WTC11 (cell line): ENCODE results near the gene LCN12. TPM values are rescaled to one million over a fixed set of nuclear protein-coding genes. Genes with fewer than 3 reads are reported as not detected.

Experiments
- ATAC-seq: fragments of 200-7000 bp; cut with Tn5 transposase; 2 replicates; pipeline ENCODE4 v1.10.0; 2021; ENCODE audit warnings: mild to moderate bottlenecking, moderate library complexity
- CTCF ChIA-PET: fragments of 300-600 bp; sonication (Branson Sonifier 250); formaldehyde crosslinking; loops from one replicate; lab custom pipeline; 2021; ENCODE audit warnings: antibody characterized with exemption; lab: Charles Lee
- POLR2A ChIA-PET: fragments of 350-600 bp; sonication (Branson Sonifier 250); formaldehyde crosslinking; loops from one replicate; lab custom pipeline; 2021; ENCODE audit warnings: antibody characterized with exemption; lab: Charles Lee
- DNase-seq: peaks from one replicate; pipeline ENCODE4 v3.0.0; 2021; ENCODE audit warnings: low spot score
- H3K27ac Mint-ChIP-seq: 2 replicates; pipeline ENCODE4 v1.8.0; 2021; ENCODE audit warnings: mixed read lengths
- H3K27me3 Mint-ChIP-seq: 2 replicates; pipeline ENCODE4 v1.8.0; 2021; ENCODE audit warnings: low read depth, mild to moderate bottlenecking, moderate library complexity, mixed read lengths
- H3K36me3 Mint-ChIP-seq: 2 replicates; pipeline ENCODE4 v1.8.0; 2021; ENCODE audit warnings: mixed read lengths
- H3K4me1 Mint-ChIP-seq: 2 replicates; pipeline ENCODE4 v1.8.0; 2022; ENCODE audit warnings: mixed read lengths
- H3K4me3 Mint-ChIP-seq: 2 replicates; pipeline ENCODE4 v1.8.0; 2021; ENCODE audit warnings: mild to moderate bottlenecking, moderate library complexity, mixed read lengths
- H3K9me3 Mint-ChIP-seq: 2 replicates; pipeline ENCODE4 v1.8.0; 2021; ENCODE audit warnings: mixed read lengths
- E2F1 ChIP-seq: sonication (generic); formaldehyde crosslinking; IDR thresholded peaks from 2 replicates; pipeline ENCODE4 v1.8.0; 2022; ENCODE audit warnings: mild to moderate bottlenecking, missing genetic modification reagents
- NFE2L1 ChIP-seq: sonication (generic); formaldehyde crosslinking; IDR thresholded peaks from 2 replicates; pipeline ENCODE4 v1.8.1; 2023; ENCODE audit warnings: missing genetic modification reagents
- NR1H2 ChIP-seq: sonication (generic); formaldehyde crosslinking; IDR thresholded peaks from 2 replicates; pipeline ENCODE4 v1.9.0; 2021; ENCODE audit warnings: mild to moderate bottlenecking, moderate library complexity, missing genetic modification reagents
- PREB ChIP-seq: sonication (generic); formaldehyde crosslinking; IDR thresholded peaks from 2 replicates; pipeline ENCODE4 v1.8.1; 2022; ENCODE audit warnings: mild to moderate bottlenecking, missing genetic modification reagents, moderate library complexity, borderline replicate concordance
- SMAD4 ChIP-seq: sonication (generic); formaldehyde crosslinking; IDR thresholded peaks from 2 replicates; pipeline ENCODE4 v1.8.0; 2022; ENCODE audit warnings: mild to moderate bottlenecking, missing genetic modification reagents
- USF1 ChIP-seq: sonication (generic); formaldehyde crosslinking; IDR thresholded peaks from 2 replicates; pipeline ENCODE4 v1.8.0; 2022; ENCODE audit warnings: mild to moderate bottlenecking, missing genetic modification reagents
- ZBTB21 ChIP-seq: sonication (generic); formaldehyde crosslinking; IDR thresholded peaks from 2 replicates; pipeline ENCODE4 v1.8.1; 2023; ENCODE audit warnings: mild to moderate bottlenecking, missing genetic modification reagents, borderline replicate concordance
- ZNF263 ChIP-seq: sonication (generic); formaldehyde crosslinking; IDR thresholded peaks from 2 replicates; pipeline ENCODE4 v1.8.1; 2022; ENCODE audit warnings: low read depth, mild to moderate bottlenecking, moderate library complexity, missing genetic modification reagents
- ZNF416 ChIP-seq: fragments of 250-450 bp; sonication (Bioruptor Pico); IDR thresholded peaks from 2 replicates; pipeline ENCODE4 v1.9.0; 2021; ENCODE audit warnings: mild to moderate bottlenecking, inconsistent platforms
- total RNA-seq: library from RNA; stranded (reverse); gene quantifications from 3 replicates; pipeline ENCODE4 v1.2.3, GENCODE V29; 2021
- TF ChIP-seq, protein P1 (sequence below): sonication (generic); formaldehyde crosslinking; IDR thresholded peaks from 2 replicates; pipeline ENCODE4 v1.8.1; 2022; ENCODE audit warnings: low read depth, missing genetic modification reagents, borderline replicate concordance
- TF ChIP-seq, protein P2 (sequence below): fragments of 250-450 bp; sonication (Bioruptor Pico); conservative IDR thresholded peaks from 2 replicates; pipeline ENCODE4 v1.9.0; 2021; ENCODE audit warnings: mild to moderate bottlenecking
- TF ChIP-seq, protein P3 (sequence below): sonication (generic); formaldehyde crosslinking; IDR thresholded peaks from 2 replicates; pipeline ENCODE4 v1.8.0; 2023; ENCODE audit warnings: missing genetic modification reagents, mild to moderate bottlenecking, borderline replicate concordance

The LCN12 gene
- total RNA-seq, 1 experiment from 2014 or later: 1.9 TPM

DNA sequence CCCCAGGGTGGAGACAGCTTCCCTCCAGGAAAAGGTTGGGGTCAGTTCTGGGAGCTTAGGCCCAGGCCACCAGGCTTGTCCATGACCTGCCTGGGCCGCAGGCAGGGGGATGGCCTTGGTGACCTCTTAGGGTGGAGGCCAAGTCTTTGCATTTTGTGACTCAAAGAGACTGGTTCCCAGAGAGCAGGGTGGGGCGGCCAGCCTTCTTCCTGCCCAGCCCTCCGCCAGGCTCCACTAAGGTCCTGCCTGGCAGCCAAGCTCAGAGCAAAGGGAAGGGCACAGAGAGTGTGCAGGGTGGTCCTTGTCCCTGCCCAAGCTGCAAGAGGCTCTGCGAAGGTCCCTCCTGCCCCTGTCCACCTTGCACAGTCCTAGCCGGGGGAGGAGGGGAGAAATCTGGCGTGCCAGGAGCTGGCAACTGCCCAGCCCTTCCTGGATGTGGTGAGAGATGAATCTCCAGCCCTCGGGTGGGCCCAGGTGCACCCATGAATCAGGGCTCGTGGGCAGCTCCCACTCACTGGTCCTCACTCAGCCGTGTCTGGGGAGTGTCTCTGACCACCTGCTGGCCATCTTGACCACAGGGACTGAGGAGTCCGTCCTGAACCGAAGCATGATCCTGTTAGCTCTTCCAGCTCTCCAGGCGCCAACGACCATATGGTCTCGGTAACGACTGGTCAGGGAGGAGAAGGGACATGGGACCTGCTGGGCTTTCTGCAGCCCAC is 22.9 kb downstream of the LCN12 start:
- ATAC-seq: no peak
- DNase-seq: no peak

More for the DNA sequence above, 22.9 kb downstream of the LCN12 start:
- H3K9me3 Mint-ChIP-seq: no peaks in the 10 kb centered on the region
- peaks cover 3% of the 10 kb centered on the region; the same call in 1 of the 2 replicates for H3K4me1 Mint-ChIP-seq
- POLR2A ChIA-PET: no interaction called here
- CTCF ChIA-PET: interaction anchor here (0.5 to 6.2 kb wide), 27 partner anchors 9 to 612 kb away, joined by 3 to 117 read pairs (median 4); partner anchors contain the start of genes ABCA2, CLIC3, FBXW5 and FUT7
- peaks cover 3% of the 10 kb centered on the region; the same call in 1 of the 2 replicates for H3K27me3 Mint-ChIP-seq
- no peak overlapping the region for H3K4me3 Mint-ChIP-seq
- H3K27ac Mint-ChIP-seq: no peak overlapping the region
- TF ChIP-seq ZBTB21 (CRISPR knock-in tag) (no peak), NFE2L1 (CRISPR knock-in tag) (no peak), ZNF416 (CRISPR knock-in tag) (no peak), ZNF263 (CRISPR knock-in tag) (no peak), PREB (CRISPR knock-in tag) (no peak), SMAD4 (CRISPR knock-in tag) (no peak), NR1H2 (CRISPR knock-in tag) (no peak), USF1 (CRISPR knock-in tag) (no peak), E2F1 (CRISPR knock-in tag) (no peak)
- TF ChIP-seq, protein P1, sequence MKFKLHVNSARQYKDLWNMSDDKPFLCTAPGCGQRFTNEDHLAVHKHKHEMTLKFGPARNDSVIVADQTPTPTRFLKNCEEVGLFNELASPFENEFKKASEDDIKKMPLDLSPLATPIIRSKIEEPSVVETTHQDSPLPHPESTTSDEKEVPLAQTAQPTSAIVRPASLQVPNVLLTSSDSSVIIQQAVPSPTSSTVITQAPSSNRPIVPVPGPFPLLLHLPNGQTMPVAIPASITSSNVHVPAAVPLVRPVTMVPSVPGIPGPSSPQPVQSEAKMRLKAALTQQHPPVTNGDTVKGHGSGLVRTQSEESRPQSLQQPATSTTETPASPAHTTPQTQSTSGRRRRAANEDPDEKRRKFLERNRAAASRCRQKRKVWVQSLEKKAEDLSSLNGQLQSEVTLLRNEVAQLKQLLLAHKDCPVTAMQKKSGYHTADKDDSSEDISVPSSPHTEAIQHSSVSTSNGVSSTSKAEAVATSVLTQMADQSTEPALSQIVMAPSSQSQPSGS (CRISPR knock-in tag): no peak
- TF ChIP-seq, protein P2, sequence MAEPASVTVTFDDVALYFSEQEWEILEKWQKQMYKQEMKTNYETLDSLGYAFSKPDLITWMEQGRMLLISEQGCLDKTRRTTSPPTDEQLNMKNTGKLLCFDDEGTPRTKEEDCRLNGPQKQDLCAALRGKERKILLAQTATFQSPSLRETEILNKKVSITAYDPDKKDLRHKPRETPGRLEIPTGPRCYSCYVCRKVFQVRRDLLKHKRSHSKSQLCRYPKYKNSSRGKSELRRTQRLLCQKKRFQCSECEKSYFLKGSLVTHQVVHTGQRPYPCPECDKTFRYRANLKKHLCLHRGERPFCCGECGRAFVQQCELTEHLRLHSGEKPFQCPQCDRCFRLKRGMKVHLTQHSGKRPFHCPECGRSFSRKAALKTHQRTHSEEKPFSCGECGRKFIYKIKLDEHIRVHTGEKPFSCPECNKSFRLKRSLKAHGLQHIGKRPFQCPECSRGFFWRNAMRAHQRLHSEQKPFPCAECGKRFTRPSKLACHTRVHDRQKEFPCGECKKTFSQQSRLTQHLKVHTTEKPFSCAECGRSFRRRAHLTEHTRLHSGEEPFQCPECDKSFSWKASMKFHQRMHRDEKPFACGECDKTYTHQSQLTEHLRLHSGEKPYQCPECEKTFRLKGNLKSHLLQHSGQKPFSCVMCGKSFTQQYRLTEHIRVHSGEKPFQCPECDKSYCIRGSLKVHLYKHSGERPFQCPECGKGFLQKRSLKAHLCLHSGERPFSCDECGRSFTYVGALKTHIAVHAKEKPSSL (CRISPR knock-in tag): no peak
- TF ChIP-seq, protein P3, sequence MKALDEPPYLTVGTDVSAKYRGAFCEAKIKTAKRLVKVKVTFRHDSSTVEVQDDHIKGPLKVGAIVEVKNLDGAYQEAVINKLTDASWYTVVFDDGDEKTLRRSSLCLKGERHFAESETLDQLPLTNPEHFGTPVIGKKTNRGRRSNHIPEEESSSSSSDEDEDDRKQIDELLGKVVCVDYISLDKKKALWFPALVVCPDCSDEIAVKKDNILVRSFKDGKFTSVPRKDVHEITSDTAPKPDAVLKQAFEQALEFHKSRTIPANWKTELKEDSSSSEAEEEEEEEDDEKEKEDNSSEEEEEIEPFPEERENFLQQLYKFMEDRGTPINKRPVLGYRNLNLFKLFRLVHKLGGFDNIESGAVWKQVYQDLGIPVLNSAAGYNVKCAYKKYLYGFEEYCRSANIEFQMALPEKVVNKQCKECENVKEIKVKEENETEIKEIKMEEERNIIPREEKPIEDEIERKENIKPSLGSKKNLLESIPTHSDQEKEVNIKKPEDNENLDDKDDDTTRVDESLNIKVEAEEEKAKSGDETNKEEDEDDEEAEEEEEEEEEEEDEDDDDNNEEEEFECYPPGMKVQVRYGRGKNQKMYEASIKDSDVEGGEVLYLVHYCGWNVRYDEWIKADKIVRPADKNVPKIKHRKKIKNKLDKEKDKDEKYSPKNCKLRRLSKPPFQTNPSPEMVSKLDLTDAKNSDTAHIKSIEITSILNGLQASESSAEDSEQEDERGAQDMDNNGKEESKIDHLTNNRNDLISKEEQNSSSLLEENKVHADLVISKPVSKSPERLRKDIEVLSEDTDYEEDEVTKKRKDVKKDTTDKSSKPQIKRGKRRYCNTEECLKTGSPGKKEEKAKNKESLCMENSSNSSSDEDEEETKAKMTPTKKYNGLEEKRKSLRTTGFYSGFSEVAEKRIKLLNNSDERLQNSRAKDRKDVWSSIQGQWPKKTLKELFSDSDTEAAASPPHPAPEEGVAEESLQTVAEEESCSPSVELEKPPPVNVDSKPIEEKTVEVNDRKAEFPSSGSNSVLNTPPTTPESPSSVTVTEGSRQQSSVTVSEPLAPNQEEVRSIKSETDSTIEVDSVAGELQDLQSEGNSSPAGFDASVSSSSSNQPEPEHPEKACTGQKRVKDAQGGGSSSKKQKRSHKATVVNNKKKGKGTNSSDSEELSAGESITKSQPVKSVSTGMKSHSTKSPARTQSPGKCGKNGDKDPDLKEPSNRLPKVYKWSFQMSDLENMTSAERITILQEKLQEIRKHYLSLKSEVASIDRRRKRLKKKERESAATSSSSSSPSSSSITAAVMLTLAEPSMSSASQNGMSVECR (CRISPR knock-in tag): no peak
- no peaks in the 10 kb centered on the region for H3K36me3 Mint-ChIP-seq
